Measurements from ENCODE around the gene WFDC2. TPM values are rescaled to one million over a fixed set of nuclear protein-coding genes. Genes with fewer than 3 reads are reported as not detected.

WFDC2 gene
- polyA plus RNA-seq, 4 donors = 1.8 to 7.8 (median 3.9) TPM

DNA sequence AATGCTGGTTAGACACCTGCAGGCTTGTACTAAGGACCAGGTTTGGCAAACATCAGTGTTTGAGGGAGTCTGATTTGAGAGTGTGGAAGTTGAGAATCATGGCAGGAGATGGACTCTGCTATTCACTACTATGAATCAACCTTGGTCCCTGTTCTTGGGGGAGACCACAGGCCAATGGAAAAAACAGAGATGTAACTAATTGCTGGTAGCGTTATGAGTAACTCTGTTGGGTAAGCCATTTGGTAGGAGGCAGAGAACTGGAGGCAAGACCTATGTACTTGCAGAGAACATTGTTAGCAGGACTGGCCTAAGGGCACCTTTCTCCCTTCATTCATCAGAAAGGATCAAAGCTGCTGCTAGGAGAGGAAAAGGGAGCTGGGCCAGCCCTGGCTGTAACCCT, 8.3 kb upstream of the WFDC2 start:
- WGBS, 3 donors = 72 to 91% (median 88%) methylated on average over 1 of the region's 1 CpG
- no peak overlapping the region for H3K4me3 ChIP-seq (ENCODE audit: low read depth in 1 of 3, low read length in 3 of 3)
- no peak for DNase-seq
- H3K4me1 ChIP-seq (ENCODE audit: control insufficient read depth in 3 of 3, insufficient read depth in 2 of 3, low read depth in 1 of 3, low read length in 2 of 3) = no peaks in the 10 kb centered on the region
- no peaks in the 10 kb centered on the region for H3K9me3 ChIP-seq (ENCODE audit: control insufficient read depth in 2 of 2, insufficient read depth in 1 of 2, low read depth in 1 of 2, low read length in 1 of 2)
- peaks cover 0 to 2% (median 0%) of the 10 kb centered on the region in 3 donors for H3K36me3 ChIP-seq (ENCODE audit: control insufficient read depth in 3 of 3, insufficient read depth in 2 of 3, low read depth in 1 of 3, low read length in 3 of 3)
- no peak overlapping the region for H3K27ac ChIP-seq (ENCODE audit: low read depth in 1 of 3, low read length in 2 of 3)
- H3K27me3 ChIP-seq (ENCODE audit: control insufficient read depth in 3 of 3, insufficient read depth in 3 of 3, low read length in 3 of 3) = no peaks in the 10 kb centered on the region
- no peak for FAIRE-seq

DNA sequence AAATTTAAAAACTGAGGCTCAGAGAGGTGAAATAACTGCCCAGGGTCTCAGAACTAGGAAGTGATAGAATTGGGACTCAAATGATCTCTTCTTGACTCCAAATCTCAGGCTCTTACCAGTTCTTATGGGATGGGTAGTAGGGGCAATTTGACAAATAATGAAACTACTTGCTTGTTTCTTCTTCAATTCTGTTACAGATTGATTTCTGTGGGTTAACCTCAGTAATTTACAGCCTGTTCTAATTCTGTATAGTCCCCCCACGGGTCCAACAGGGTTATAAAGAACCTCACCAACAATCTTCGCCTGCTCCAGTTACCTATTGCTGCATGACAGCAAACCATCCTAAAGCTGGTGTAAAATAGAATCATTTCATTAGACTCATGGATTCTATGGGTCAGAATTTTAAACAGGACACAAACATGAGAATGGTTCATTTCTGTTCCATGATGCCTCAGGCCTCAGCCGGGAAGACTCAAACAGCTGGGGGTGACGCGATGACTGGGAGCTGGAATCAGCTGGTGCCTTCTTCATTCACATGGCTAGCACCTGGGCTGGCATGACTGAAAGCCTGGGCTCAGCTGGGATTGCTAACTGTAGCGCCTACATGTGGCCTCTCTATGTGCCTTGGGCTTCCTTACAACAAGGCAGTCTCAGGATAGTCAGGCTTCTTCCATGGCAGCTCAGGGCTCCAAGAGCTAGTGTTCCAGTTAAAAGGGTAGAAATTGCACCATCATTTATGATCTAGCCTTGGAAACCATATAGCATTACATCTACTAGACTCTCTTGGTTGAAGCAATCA, 6.6 kb upstream of the WFDC2 start:
- H3K4me3 ChIP-seq (ENCODE audit: low read depth in 1 of 3, low read length in 3 of 3) = no peak overlapping the region
- no peaks in the 10 kb centered on the region for H3K27me3 ChIP-seq (ENCODE audit: control insufficient read depth in 3 of 3, insufficient read depth in 3 of 3, low read length in 3 of 3)
- H3K27ac ChIP-seq (ENCODE audit: low read depth in 1 of 3, low read length in 2 of 3) = no peak overlapping the region
- 87 to 94% (median 90%) methylated on average over 6 of the region's 6 CpGs for WGBS, 3 donors
- DNase-seq = no peak
- no peak for FAIRE-seq
- peaks cover 0 to 2% (median 0%) of the 10 kb centered on the region in 3 donors for H3K36me3 ChIP-seq (ENCODE audit: control insufficient read depth in 3 of 3, insufficient read depth in 2 of 3, low read depth in 1 of 3, low read length in 3 of 3)
- H3K9me3 ChIP-seq (ENCODE audit: control insufficient read depth in 2 of 2, insufficient read depth in 1 of 2, low read depth in 1 of 2, low read length in 1 of 2) = no peaks in the 10 kb centered on the region
- peaks cover 0 to 4% (median 0%) of the 10 kb centered on the region in 3 donors for H3K4me1 ChIP-seq (ENCODE audit: control insufficient read depth in 3 of 3, insufficient read depth in 2 of 3, low read depth in 1 of 3, low read length in 2 of 3)

DNA sequence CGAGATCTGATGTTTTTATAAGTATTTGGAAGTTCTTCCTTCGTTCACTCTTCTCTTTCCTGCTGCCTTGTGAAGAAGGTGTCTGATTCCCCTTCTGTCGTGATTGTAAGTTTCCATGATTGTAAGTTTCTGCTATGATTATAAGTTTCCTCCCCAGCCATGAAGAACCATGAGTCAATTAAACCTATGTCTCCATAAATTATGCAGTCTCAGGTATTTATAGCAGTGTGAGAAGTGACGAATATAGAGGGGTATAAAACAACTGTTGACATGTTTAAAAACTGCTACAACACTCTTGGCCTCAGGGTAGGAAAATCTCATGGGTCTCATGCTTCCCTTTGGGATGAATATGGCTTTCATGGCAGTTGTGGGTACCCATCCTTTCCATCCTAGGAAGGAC, 5.8 kb upstream of the WFDC2 start:
- DNase-seq = no peak
- Histone ChIP-seq H3K27ac (ENCODE audit: low read depth in 1 of 3, low read length in 2 of 3) (no peak overlapping the region), H3K4me3 (ENCODE audit: low read depth in 1 of 3, low read length in 3 of 3) (no peak overlapping the region), H3K27me3 (ENCODE audit: control insufficient read depth in 3 of 3, insufficient read depth in 3 of 3, low read length in 3 of 3) (peaks cover 0 to 7% (median 0%) of the 10 kb centered on the region in 3 donors), H3K4me1 (ENCODE audit: control insufficient read depth in 3 of 3, insufficient read depth in 2 of 3, low read depth in 1 of 3, low read length in 2 of 3) (peaks cover 0 to 4% (median 0%) of the 10 kb centered on the region in 3 donors), H3K9me3 (ENCODE audit: control insufficient read depth in 2 of 2, insufficient read depth in 1 of 2, low read depth in 1 of 2, low read length in 1 of 2) (no peaks in the 10 kb centered on the region), H3K36me3 (ENCODE audit: control insufficient read depth in 3 of 3, insufficient read depth in 2 of 3, low read depth in 1 of 3, low read length in 3 of 3) (no peaks in the 10 kb centered on the region)
- 63 to 77% (median 73%) methylated on average over 4 of the region's 4 CpGs for WGBS, 3 donors
- no peak for FAIRE-seq

DNA sequence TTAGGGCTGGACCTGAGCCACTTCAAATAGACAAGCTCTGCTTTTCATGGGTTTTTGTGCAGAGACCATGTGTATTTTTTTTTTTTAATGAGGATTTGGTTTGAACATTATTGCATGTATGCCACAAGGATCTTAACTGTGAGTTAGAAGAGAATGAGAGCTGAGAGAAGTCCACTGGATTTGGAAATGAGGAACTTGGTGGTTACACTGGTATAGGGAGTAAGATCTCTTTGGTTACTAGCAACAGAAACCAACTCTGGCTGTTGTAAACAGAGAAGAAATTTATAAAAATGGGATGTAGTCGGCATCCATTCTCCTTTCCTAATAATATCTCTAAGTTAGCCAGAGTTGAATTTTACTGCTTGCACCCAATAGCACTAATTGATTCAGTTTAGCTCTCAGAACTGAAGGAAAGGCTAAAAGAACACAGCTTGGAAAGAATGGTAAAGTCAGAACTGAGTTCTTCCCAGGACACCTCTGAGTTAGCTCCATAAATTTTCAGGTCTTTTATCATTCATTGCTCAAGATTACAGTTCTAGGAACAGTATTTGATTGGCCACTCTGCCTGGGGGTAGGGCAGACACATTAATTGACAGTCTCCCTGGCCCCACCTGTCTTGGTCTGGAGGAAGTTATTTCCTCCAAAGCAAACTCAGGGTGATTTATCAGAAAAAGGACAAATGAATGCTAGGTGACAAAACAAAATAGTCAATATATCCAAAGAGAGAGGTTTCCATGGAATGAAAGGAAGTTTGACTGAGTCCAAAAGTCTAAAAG, 3.9 kb upstream of the WFDC2 start:
- Histone ChIP-seq H3K4me1 (ENCODE audit: control insufficient read depth in 3 of 3, insufficient read depth in 2 of 3, low read depth in 1 of 3, low read length in 2 of 3) (peaks cover 0 to 12% (median 0%) of the 10 kb centered on the region in 3 donors), H3K4me3 (ENCODE audit: low read depth in 1 of 3, low read length in 3 of 3) (no peak overlapping the region), H3K36me3 (ENCODE audit: control insufficient read depth in 3 of 3, insufficient read depth in 2 of 3, low read depth in 1 of 3, low read length in 3 of 3) (no peaks in the 10 kb centered on the region), H3K9me3 (ENCODE audit: control insufficient read depth in 2 of 2, insufficient read depth in 1 of 2, low read depth in 1 of 2, low read length in 1 of 2) (no peaks in the 10 kb centered on the region), H3K27me3 (ENCODE audit: control insufficient read depth in 3 of 3, insufficient read depth in 3 of 3, low read length in 3 of 3) (peaks cover 0 to 25% (median 10%) of the 10 kb centered on the region in 3 donors), H3K27ac (ENCODE audit: low read depth in 1 of 3, low read length in 2 of 3) (no peak overlapping the region)
- no peak for FAIRE-seq
- DNase-seq = peak; percentile 59 to 65
- WGBS, 3 donors = 30 to 49% (median 39%) methylated on average over 1 of the region's 1 CpG

DNA sequence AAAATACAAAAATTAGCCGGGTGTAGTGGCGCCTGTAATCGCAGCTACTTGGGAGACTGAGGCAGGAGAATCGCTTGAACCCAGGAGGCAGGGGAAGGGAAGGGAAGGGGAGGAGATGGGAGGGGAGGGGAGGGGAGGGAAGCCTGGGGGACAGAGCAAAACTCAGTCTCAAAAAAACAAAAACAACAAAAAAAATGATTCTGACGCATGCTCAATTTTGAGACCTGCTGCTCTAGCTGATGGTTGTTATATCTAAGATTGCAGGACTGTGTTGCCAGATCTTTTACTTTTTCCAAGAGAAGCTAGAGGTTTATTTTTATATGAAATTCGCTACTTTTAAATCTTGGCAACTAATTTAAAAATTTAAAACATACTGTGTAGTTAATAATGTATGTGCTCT, 2.4 kb upstream of the WFDC2 start:
- FAIRE-seq = no peak
- WGBS, 3 donors = 88 to 97% (median 93%) methylated on average over 6 of the region's 6 CpGs

DNA sequence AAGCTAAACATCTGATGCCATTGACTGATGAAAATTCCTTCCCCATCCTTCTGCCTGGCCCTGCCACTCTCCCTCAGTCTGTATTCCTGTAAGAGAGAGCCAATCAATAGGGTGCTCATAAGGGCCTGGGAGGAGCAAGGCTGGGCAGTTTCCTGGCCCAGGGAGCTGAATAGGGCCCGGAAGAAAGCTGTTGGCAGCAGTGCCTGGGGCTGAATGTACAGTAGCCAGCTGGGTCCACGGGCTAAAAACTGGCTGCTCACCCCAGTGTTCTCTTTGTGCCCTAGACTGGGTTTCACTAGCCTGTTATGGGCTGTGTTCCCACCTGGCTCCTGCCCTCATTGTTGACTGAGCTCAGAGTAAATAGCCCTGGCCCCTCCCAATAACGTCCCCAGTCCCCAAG, 1.7 kb upstream of the WFDC2 start:
- Histone ChIP-seq H3K4me3 (ENCODE audit: low read depth in 1 of 3, low read length in 3 of 3) (no peak overlapping the region), H3K36me3 (ENCODE audit: control insufficient read depth in 3 of 3, insufficient read depth in 2 of 3, low read depth in 1 of 3, low read length in 3 of 3) (no peaks in the 10 kb centered on the region), H3K27me3 (ENCODE audit: control insufficient read depth in 3 of 3, insufficient read depth in 3 of 3, low read length in 3 of 3) (peaks cover 0 to 35% (median 12%) of the 10 kb centered on the region in 3 donors), H3K9me3 (ENCODE audit: control insufficient read depth in 2 of 2, insufficient read depth in 1 of 2, low read depth in 1 of 2, low read length in 1 of 2) (no peaks in the 10 kb centered on the region), H3K27ac (ENCODE audit: low read depth in 1 of 3, low read length in 2 of 3) (no peak overlapping the region), H3K4me1 (ENCODE audit: control insufficient read depth in 3 of 3, insufficient read depth in 2 of 3, low read depth in 1 of 3, low read length in 2 of 3) (peaks cover 0 to 14% (median 0%) of the 10 kb centered on the region in 3 donors)
- DNase-seq (no peak), FAIRE-seq (no peak)
- 14 to 35% (median 25%) methylated on average over 3 of the region's 3 CpGs for WGBS, 3 donors

More for the DNA sequence above, 2.4 kb upstream of the WFDC2 start:
- H3K27ac ChIP-seq (ENCODE audit: low read depth in 1 of 3, low read length in 2 of 3) = no peak overlapping the region
- H3K4me3 ChIP-seq (ENCODE audit: low read depth in 1 of 3, low read length in 3 of 3) = no peak overlapping the region
- peaks cover 0 to 14% (median 0%) of the 10 kb centered on the region in 3 donors for H3K4me1 ChIP-seq (ENCODE audit: control insufficient read depth in 3 of 3, insufficient read depth in 2 of 3, low read depth in 1 of 3, low read length in 2 of 3)
- peaks cover 0 to 35% (median 12%) of the 10 kb centered on the region in 3 donors for H3K27me3 ChIP-seq (ENCODE audit: control insufficient read depth in 3 of 3, insufficient read depth in 3 of 3, low read length in 3 of 3)
- H3K9me3 ChIP-seq (ENCODE audit: control insufficient read depth in 2 of 2, insufficient read depth in 1 of 2, low read depth in 1 of 2, low read length in 1 of 2) = no peaks in the 10 kb centered on the region
- DNase-seq = no peak
- no peaks in the 10 kb centered on the region for H3K36me3 ChIP-seq (ENCODE audit: control insufficient read depth in 3 of 3, insufficient read depth in 2 of 3, low read depth in 1 of 3, low read length in 3 of 3)

DNA sequence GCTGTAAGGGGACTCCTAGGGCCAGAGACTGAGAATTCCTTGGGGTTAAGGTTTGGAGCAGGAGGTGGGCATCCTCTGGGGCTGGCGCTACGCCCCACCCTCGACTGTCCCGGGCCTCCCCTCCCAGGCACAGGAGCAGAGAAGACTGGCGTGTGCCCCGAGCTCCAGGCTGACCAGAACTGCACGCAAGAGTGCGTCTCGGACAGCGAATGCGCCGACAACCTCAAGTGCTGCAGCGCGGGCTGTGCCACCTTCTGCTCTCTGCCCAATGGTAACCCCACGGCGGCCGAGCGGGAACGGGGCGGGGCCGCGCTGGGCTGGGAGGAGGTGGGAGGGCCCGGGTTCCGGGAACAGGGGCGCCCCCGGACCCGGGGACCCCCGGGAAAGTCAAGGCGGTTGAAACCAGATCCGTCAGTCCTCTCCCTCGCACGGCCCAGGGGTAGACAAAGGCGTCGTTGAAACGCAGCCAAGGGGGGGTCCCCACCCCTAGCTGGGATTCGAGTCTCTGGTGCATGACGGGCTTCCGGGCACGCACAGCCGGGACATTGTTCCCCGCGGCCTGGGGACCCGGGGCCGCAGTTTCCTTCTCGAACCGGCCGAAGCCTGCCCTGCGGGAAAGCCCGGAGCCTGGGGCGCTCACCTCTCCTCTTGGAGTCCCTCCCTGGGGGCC, 844 bp downstream of the WFDC2 start:
- peaks cover 0 to 35% (median 12%) of the 10 kb centered on the region in 3 donors for H3K27me3 ChIP-seq (ENCODE audit: control insufficient read depth in 3 of 3, insufficient read depth in 3 of 3, low read length in 3 of 3)
- H3K36me3 ChIP-seq (ENCODE audit: control insufficient read depth in 3 of 3, insufficient read depth in 2 of 3, low read depth in 1 of 3, low read length in 3 of 3) = no peaks in the 10 kb centered on the region
- no peaks in the 10 kb centered on the region for H3K9me3 ChIP-seq (ENCODE audit: control insufficient read depth in 2 of 2, insufficient read depth in 1 of 2, low read depth in 1 of 2, low read length in 1 of 2)
- H3K27ac ChIP-seq (ENCODE audit: low read depth in 1 of 3, low read length in 2 of 3) = peak overlapping the region in 1 of 3 donors; percentile 66
- WGBS, 3 donors = 1 to 2% (median 2%) methylated on average over 48 to 50 of the region's 50 CpGs
- H3K4me1 ChIP-seq (ENCODE audit: control insufficient read depth in 3 of 3, insufficient read depth in 2 of 3, low read depth in 1 of 3, low read length in 2 of 3) = peaks cover 0 to 14% (median 0%) of the 10 kb centered on the region in 3 donors
- DNase-seq (peak; percentile 42 to 45), FAIRE-seq (no peak)
- peak overlapping the region; percentile 10 to 40 (median 18) for H3K4me3 ChIP-seq (ENCODE audit: low read depth in 1 of 3, low read length in 3 of 3)

DNA sequence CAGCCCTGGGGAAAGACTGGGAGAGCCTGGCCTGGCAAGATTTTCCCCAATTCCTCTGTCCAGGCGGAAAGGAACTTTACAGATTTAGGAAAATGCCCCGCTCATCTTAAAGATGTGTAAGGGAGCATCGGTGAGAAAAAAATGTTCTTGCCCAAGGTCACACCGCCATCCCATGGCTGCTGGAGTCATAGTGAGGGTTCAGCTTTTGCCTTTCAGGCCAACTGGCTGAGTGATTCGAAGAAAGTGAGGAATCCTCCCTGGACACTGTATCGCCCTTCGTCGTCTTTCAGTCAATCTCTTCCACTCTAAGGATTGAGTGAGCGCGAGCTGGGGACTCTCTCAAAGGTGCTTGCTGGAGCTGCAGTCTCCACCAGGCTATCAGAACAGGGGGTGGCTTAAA, 1.4 kb downstream of the WFDC2 start:
- H3K36me3 ChIP-seq (ENCODE audit: control insufficient read depth in 3 of 3, insufficient read depth in 2 of 3, low read depth in 1 of 3, low read length in 3 of 3) = no peaks in the 10 kb centered on the region
- peak in 1 of 2 donors; percentile 26 for DNase-seq
- peak overlapping the region in 1 of 3 donors; percentile 66 for H3K27ac ChIP-seq (ENCODE audit: low read depth in 1 of 3, low read length in 2 of 3)
- H3K4me1 ChIP-seq (ENCODE audit: control insufficient read depth in 3 of 3, insufficient read depth in 2 of 3, low read depth in 1 of 3, low read length in 2 of 3) = peaks cover 0 to 14% (median 0%) of the 10 kb centered on the region in 3 donors
- H3K4me3 ChIP-seq (ENCODE audit: low read depth in 1 of 3, low read length in 3 of 3) = peak overlapping the region in 2 of 3 donors; percentile 10 to 40
- H3K9me3 ChIP-seq (ENCODE audit: control insufficient read depth in 2 of 2, insufficient read depth in 1 of 2, low read depth in 1 of 2, low read length in 1 of 2) = no peaks in the 10 kb centered on the region
- peaks cover 0 to 35% (median 12%) of the 10 kb centered on the region in 3 donors for H3K27me3 ChIP-seq (ENCODE audit: control insufficient read depth in 3 of 3, insufficient read depth in 3 of 3, low read length in 3 of 3)
- WGBS, 3 donors = 34 to 58% (median 56%) methylated on average over 10 of the region's 10 CpGs
- FAIRE-seq = no peak

Data from small intestine (tissue), 7 donors.